22Rv1 (cell line): ENCODE measurements around the gene PSORS1C2.

Experiments
- CTCF ChIP-seq: fragments of 450-650 bp; IDR thresholded peaks from 2 replicates; pipeline ENCODE4 v1.5.1; 2017; ENCODE audit warnings: mild to moderate bottlenecking
- ZFX ChIP-seq: fragments of 450-650 bp; IDR thresholded peaks from 2 replicates; pipeline ENCODE4 v1.6.1; 2017; ENCODE audit warnings: antibody characterized with exemption, borderline replicate concordance

- TF ChIP-seq CTCF = no peak
- no peak for TF ChIP-seq ZFX
These were observed 11.1 kb upstream of the PSORS1C2 start for GRCh38 chr6:31149827-31150447.
